ENCODE measurements around the gene PPIL4. TPM values are rescaled to one million over a fixed set of nuclear protein-coding genes. Genes with fewer than 3 reads are reported as not detected.

PPIL4 gene
- total and polyA plus RNA-seq, 2 donors (not counting 1 experiment from before 2014, with no cell fraction given) = 3.1 to 34.3 TPM

- TF ChIP-seq EZH2 (IDR thresholded peaks at IDR 0.05; ENCODE audit: borderline replicate concordance, insufficient read depth, low read depth, low read length, poor library complexity, severe bottlenecking) = no peak
- no peak for TF ChIP-seq CTCF (IDR thresholded peaks at IDR 0.05)
- no peaks in the 10 kb centered on the region for H4K20me1 ChIP-seq (ENCODE audit: control insufficient read depth, insufficient read depth, low read length, poor library complexity, severe bottlenecking)
- no peaks in the 10 kb centered on the region for H3K36me3 ChIP-seq (replicated peaks in 1 of 2; ENCODE audit: control extremely low read depth in 1 of 2, control insufficient read depth in 1 of 2, extremely low read depth in 1 of 2, insufficient read depth in 2 of 2, low read length in 1 of 2)
- no peak for ATAC-seq (ENCODE audit: low read depth)
- H3K9ac ChIP-seq (ENCODE audit: low read length) = no peak overlapping the region
- ChIA-PET POLR2A (no interaction called here), CTCF (interaction anchor here (0.6 to 1.5 kb wide), 4 partner anchors 24 to 52 kb away, joined by 3 to 13 read pairs (median 4); no protein-coding TSS in a partner anchor)
- no peak for DNase-seq
- H3K9me3 ChIP-seq (ENCODE audit: control extremely low read depth in 1 of 3, control insufficient read depth in 2 of 3, insufficient read depth in 1 of 3, low read length in 2 of 3) = no peaks in the 10 kb centered on the region
- H3K4me1 ChIP-seq (ENCODE audit: control insufficient read depth in 2 of 2, insufficient read depth in 2 of 2, low read length in 2 of 2) = peaks cover 60 to 66% of the 10 kb centered on the region in 2 donors
- H3K79me2 ChIP-seq (ENCODE audit: control insufficient read depth, insufficient read depth, low read length) = peaks cover 44% of the 10 kb centered on the region
- H3K4me2 ChIP-seq (replicated peaks; ENCODE audit: low read depth, low read length, poor library complexity, severe bottlenecking) = no peak overlapping the region
- H3K27ac Mint-ChIP-seq = peak overlapping the region; percentile 79
- H2AFZ ChIP-seq (ENCODE audit: insufficient read depth, low read depth, low read length, poor library complexity, severe bottlenecking) = no peak overlapping the region
- H3K4me3 ChIP-seq (ENCODE audit: control extremely low read depth in 1 of 5, extremely low read depth in 1 of 5, insufficient read depth in 1 of 5, low read depth in 2 of 5, low read length in 4 of 5) = no peak overlapping the region
- no peak overlapping the region for H3K4me3 Mint-ChIP-seq
- H3K4me1 Mint-ChIP-seq = peaks cover 85% of the 10 kb centered on the region
- no peaks in the 10 kb centered on the region for H3K9me3 Mint-ChIP-seq (ENCODE audit: insufficient read depth)
- H3K27ac ChIP-seq (ENCODE audit: low read length in 2 of 2) = peak overlapping the region in 1 of 2 donors; percentile 9
- intact Hi-C loops (cut with micrococcal nuclease) = no loop called here
- no peaks in the 10 kb centered on the region for H3K27me3 Mint-ChIP-seq
- H3K27me3 ChIP-seq (replicated peaks in 1 of 4; ENCODE audit: control extremely low read depth in 1 of 4, control insufficient read depth in 3 of 4, insufficient read depth in 4 of 4, low read length in 3 of 4) = no peaks in the 10 kb centered on the region
- WGBS (ENCODE audit: insufficient coverage) = 100% methylated on average over 1 of the region's 4 CpGs
Measured at GRCh38 chr6:149492798-149493343, 53.0 kb downstream of the PPIL4 start.

GRCh38 chr6:149489967-149490366 lies 55.9 kb downstream of the PPIL4 start:
- Mint-ChIP-seq H3K4me1 (peaks cover 81% of the 10 kb centered on the region), H3K27ac (peak overlapping the region; percentile 95), H3K27me3 (no peaks in the 10 kb centered on the region), H3K9me3 (ENCODE audit: insufficient read depth) (no peaks in the 10 kb centered on the region), H3K4me3 (peak overlapping the region; percentile 85)
- no peak overlapping the region for H3K9ac ChIP-seq (ENCODE audit: low read length)
- H3K79me2 ChIP-seq (ENCODE audit: control insufficient read depth, insufficient read depth, low read length) = peaks cover 53% of the 10 kb centered on the region
- no peak overlapping the region for H3K4me3 ChIP-seq (ENCODE audit: control extremely low read depth in 1 of 5, extremely low read depth in 1 of 5, insufficient read depth in 1 of 5, low read depth in 2 of 5, low read length in 4 of 5)
- ChIA-PET CTCF (interaction anchor here (2.0 to 2.5 kb wide), 3 partner anchors 10 to 21 kb away, joined by 7 to 14 read pairs (median 12); no protein-coding TSS in a partner anchor), POLR2A (interaction anchor here (1.7 to 2.4 kb wide), 2 partner anchors 17 to 22 kb away, joined by 12 read pairs; no protein-coding TSS in a partner anchor)
- no peak overlapping the region for H2AFZ ChIP-seq (ENCODE audit: insufficient read depth, low read depth, low read length, poor library complexity, severe bottlenecking)
- intact Hi-C loops (cut with micrococcal nuclease) = no loop called here
- DNase-seq (no peak), ATAC-seq (ENCODE audit: low read depth) (no peak)
- H3K4me2 ChIP-seq (replicated peaks; ENCODE audit: low read depth, low read length, poor library complexity, severe bottlenecking) = no peak overlapping the region
- H3K4me1 ChIP-seq (ENCODE audit: control insufficient read depth in 2 of 2, insufficient read depth in 2 of 2, low read length in 2 of 2) = peaks cover 69 to 75% of the 10 kb centered on the region in 2 donors
- H3K36me3 ChIP-seq (replicated peaks in 1 of 2; ENCODE audit: control extremely low read depth in 1 of 2, control insufficient read depth in 1 of 2, extremely low read depth in 1 of 2, insufficient read depth in 2 of 2, low read length in 1 of 2) = no peaks in the 10 kb centered on the region
- 65% methylated on average over 2 of the region's 4 CpGs for WGBS (ENCODE audit: insufficient coverage)
- no peaks in the 10 kb centered on the region for H3K9me3 ChIP-seq (ENCODE audit: control extremely low read depth in 1 of 3, control insufficient read depth in 2 of 3, insufficient read depth in 1 of 3, low read length in 2 of 3)
- no peaks in the 10 kb centered on the region for H3K27me3 ChIP-seq (replicated peaks in 1 of 4; ENCODE audit: control extremely low read depth in 1 of 4, control insufficient read depth in 3 of 4, insufficient read depth in 4 of 4, low read length in 3 of 4)
- TF ChIP-seq CTCF (IDR thresholded peaks at IDR 0.05) (no peak), EZH2 (IDR thresholded peaks at IDR 0.05; ENCODE audit: borderline replicate concordance, insufficient read depth, low read depth, low read length, poor library complexity, severe bottlenecking) (no peak)
- no peaks in the 10 kb centered on the region for H4K20me1 ChIP-seq (ENCODE audit: control insufficient read depth, insufficient read depth, low read length, poor library complexity, severe bottlenecking)
- peak overlapping the region in 1 of 2 donors; percentile 98 for H3K27ac ChIP-seq (ENCODE audit: low read length in 2 of 2)

All from B cell (primary cell).